HEK293 (cell line): ENCODE data around the gene FAM89A.

ENCODE experiments used
- CTCF ChIA-PET: fragments of 350-600 bp; formaldehyde crosslinking; extraction: SDS; loops from one replicate; lab custom pipeline; 2021; ENCODE audit warnings: antibody characterized with exemption; lab: Yijun Ruan, JAX
- POLR2A ChIA-PET: fragments of 300-600 bp; formaldehyde crosslinking; extraction: SDS; loops from one replicate; lab custom pipeline; 2020; ENCODE audit warnings: antibody characterized with exemption, inconsistent platforms; lab: Yijun Ruan, JAX
- H3K27ac ChIP-seq: fragments of 200-500 bp; sonication (Bioruptor generic); 2 replicates; pipeline ENCODE4 v1.5.1; 2014; ENCODE audit warnings: low read depth, low read length, control low read depth, inconsistent platforms; ENCODE audit errors: extremely low read depth
- H3K36me3 ChIP-seq, 2 experiments: fragments of 200-500 bp in 1 of 2; sonication (Bioruptor generic) in 1 of 2; 1 replicate in 1 of 2; 2 replicates in 1 of 2; pipeline ENCODE4 v1.5.1; 2014 to 2017; ENCODE audit warnings: inconsistent platforms in 2 of 2, low read length in 2 of 2; ENCODE audit not compliant: control insufficient read depth in 2 of 2, insufficient read depth in 1 of 2
- H3K4me1 ChIP-seq: fragments of 200-500 bp; sonication (Bioruptor generic); 2 replicates; pipeline ENCODE4 v1.5.1; 2014; ENCODE audit warnings: mild to moderate bottlenecking, low read length, inconsistent platforms; ENCODE audit not compliant: control insufficient read depth, insufficient read depth
- H3K4me3 ChIP-seq: 2 replicates; pipeline ENCODE4 v1.5.1; 2011; ENCODE audit warnings: low read depth, mild to moderate bottlenecking, control low read depth, low read length, moderate library complexity
- H3K9me3 ChIP-seq: fragments of 200-500 bp; sonication (Bioruptor generic); 2 replicates; pipeline ENCODE4 v1.5.1; 2014; ENCODE audit warnings: low read depth, low read length, inconsistent platforms; ENCODE audit not compliant: control insufficient read depth, insufficient read depth
- GLIS2 ChIP-seq: fragments of 450-650 bp; formaldehyde crosslinking; IDR thresholded peaks from 2 replicates; pipeline ENCODE4 v1.5.1; 2016; ENCODE audit warnings: missing biosample characterization, missing genetic modification characterization
- KLF7 ChIP-seq: fragments of 450-650 bp; formaldehyde crosslinking; IDR thresholded peaks from 2 replicates; pipeline ENCODE4 v1.5.1; 2016; ENCODE audit warnings: missing biosample characterization, missing genetic modification characterization, borderline replicate concordance
- REPIN1 ChIP-seq: fragments of 450-650 bp; formaldehyde crosslinking; IDR thresholded peaks from 2 replicates; pipeline ENCODE4 v1.5.1; 2017; ENCODE audit warnings: missing biosample characterization, missing genetic modification characterization, low read depth
- SALL2 ChIP-seq: fragments of 450-650 bp; formaldehyde crosslinking; IDR thresholded peaks from 2 replicates; pipeline ENCODE4 v1.5.0; 2017; ENCODE audit warnings: missing biosample characterization, mild to moderate bottlenecking, missing genetic modification characterization, borderline replicate concordance
- SCRT2 ChIP-seq: fragments of 450-650 bp; formaldehyde crosslinking; IDR thresholded peaks from 2 replicates; pipeline ENCODE4 v1.5.1; 2016; ENCODE audit warnings: missing biosample characterization, missing genetic modification characterization
- SETDB1 ChIP-seq: IDR thresholded peaks from one replicate; pipeline ENCODE4 v1.6.1; 2017; ENCODE audit warnings: mild to moderate bottlenecking, low read length, moderate library complexity, mixed read lengths; ENCODE audit not compliant: insufficient read length
- ZNF324 ChIP-seq: fragments of 450-650 bp; formaldehyde crosslinking; IDR thresholded peaks from 2 replicates; pipeline ENCODE4 v1.5.1; 2016; ENCODE audit warnings: missing biosample characterization, missing genetic modification characterization
- ZNF350 ChIP-seq: fragments of 450-650 bp; formaldehyde crosslinking; IDR thresholded peaks from 2 replicates; pipeline ENCODE4 v1.5.0; 2017; ENCODE audit warnings: missing biosample characterization, mild to moderate bottlenecking, missing genetic modification characterization
- ZNF510 ChIP-seq: fragments of 450-650 bp; formaldehyde crosslinking; IDR thresholded peaks from 2 replicates; pipeline ENCODE4 v1.5.1; 2018; ENCODE audit warnings: mild to moderate bottlenecking, missing genetic modification characterization, missing biosample characterization; ENCODE audit not compliant: insufficient replicate concordance
- ZNF555 ChIP-seq: fragments of 450-650 bp; formaldehyde crosslinking; conservative IDR thresholded peaks from 2 replicates; pipeline ENCODE4 v1.5.1; 2017; ENCODE audit warnings: missing biosample characterization, mild to moderate bottlenecking, missing genetic modification characterization, inconsistent platforms
- ZNF571 ChIP-seq: fragments of 450-650 bp; formaldehyde crosslinking; IDR thresholded peaks from 2 replicates; pipeline ENCODE4 v1.5.0; 2017; ENCODE audit warnings: missing biosample characterization, missing genetic modification characterization
- ZNF785 ChIP-seq: fragments of 450-650 bp; formaldehyde crosslinking; IDR thresholded peaks from 2 replicates; pipeline ENCODE4 v1.5.1; 2016; ENCODE audit warnings: missing biosample characterization, missing genetic modification characterization
- ZNF830 ChIP-seq: fragments of 450-650 bp; IDR thresholded peaks from 2 replicates; pipeline ENCODE4 v1.5.0; 2018; ENCODE audit warnings: missing biosample characterization, missing genetic modification characterization, low read depth, mild to moderate bottlenecking, moderate library complexity
- ZNF837 ChIP-seq: fragments of 450-650 bp; formaldehyde crosslinking; IDR thresholded peaks from 2 replicates; pipeline ENCODE4 v1.5.1; 2016; ENCODE audit warnings: missing biosample characterization, missing genetic modification characterization
- ZNF843 ChIP-seq: fragments of 450-650 bp; formaldehyde crosslinking; IDR thresholded peaks from 2 replicates; pipeline ENCODE4 v1.5.1; 2016; ENCODE audit warnings: missing biosample characterization, missing genetic modification characterization
- ZXDB ChIP-seq: fragments of 450-650 bp; formaldehyde crosslinking; IDR thresholded peaks from 2 replicates; pipeline ENCODE4 v1.5.1; 2016; ENCODE audit warnings: missing biosample characterization, missing genetic modification characterization
- TF ChIP-seq, protein P1 (sequence below): fragments of 450-650 bp; formaldehyde crosslinking; IDR thresholded peaks from 2 replicates; pipeline ENCODE4 v1.5.1; 2017; ENCODE audit warnings: missing biosample characterization, missing genetic modification characterization
- TF ChIP-seq, protein P2 (sequence below): fragments of 450-650 bp; formaldehyde crosslinking; conservative IDR thresholded peaks from 2 replicates; pipeline ENCODE4 v1.5.1; 2016; ENCODE audit warnings: low read depth, missing biosample characterization, missing genetic modification characterization

FAM89A gene

DNA sequence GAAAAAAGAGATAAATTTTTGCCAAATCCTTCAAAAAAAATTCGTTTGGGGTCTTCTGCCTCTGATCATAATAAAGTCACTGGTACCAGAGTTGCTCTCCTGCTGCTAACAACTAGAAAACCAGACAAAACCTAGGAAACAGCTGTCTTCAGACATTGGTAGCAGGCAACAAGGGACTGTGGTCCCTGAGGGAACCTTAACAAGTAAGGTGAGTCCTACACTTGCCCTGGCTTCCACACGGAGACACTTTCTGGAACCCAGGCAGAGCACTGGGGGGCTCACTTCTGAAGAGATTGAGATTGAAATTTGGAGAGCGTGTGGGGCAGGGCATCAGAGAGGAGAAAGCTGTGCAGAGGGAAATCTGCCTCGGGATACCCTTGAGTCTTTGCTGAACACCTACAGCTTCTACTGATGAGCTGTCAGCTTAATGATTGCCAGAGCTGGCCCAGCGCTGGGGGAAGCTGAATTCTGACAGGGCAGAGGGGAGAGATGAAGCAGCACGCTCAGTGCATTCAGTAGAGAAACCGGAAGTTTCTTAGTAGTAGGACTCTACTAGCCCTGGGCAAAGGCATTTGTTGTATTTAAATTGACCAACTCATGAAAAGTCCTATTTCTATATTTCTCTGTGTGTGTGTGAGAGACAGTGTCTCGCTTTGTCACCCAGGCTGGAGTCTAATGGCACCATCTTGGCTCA lies 18.5 kb upstream of the FAM89A start (continued):
- TF ChIP-seq, protein P1, sequence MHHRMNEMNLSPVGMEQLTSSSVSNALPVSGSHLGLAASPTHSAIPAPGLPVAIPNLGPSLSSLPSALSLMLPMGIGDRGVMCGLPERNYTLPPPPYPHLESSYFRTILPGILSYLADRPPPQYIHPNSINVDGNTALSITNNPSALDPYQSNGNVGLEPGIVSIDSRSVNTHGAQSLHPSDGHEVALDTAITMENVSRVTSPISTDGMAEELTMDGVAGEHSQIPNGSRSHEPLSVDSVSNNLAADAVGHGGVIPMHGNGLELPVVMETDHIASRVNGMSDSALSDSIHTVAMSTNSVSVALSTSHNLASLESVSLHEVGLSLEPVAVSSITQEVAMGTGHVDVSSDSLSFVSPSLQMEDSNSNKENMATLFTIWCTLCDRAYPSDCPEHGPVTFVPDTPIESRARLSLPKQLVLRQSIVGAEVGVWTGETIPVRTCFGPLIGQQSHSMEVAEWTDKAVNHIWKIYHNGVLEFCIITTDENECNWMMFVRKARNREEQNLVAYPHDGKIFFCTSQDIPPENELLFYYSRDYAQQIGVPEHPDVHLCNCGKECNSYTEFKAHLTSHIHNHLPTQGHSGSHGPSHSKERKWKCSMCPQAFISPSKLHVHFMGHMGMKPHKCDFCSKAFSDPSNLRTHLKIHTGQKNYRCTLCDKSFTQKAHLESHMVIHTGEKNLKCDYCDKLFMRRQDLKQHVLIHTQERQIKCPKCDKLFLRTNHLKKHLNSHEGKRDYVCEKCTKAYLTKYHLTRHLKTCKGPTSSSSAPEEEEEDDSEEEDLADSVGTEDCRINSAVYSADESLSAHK: no peak

DNA sequence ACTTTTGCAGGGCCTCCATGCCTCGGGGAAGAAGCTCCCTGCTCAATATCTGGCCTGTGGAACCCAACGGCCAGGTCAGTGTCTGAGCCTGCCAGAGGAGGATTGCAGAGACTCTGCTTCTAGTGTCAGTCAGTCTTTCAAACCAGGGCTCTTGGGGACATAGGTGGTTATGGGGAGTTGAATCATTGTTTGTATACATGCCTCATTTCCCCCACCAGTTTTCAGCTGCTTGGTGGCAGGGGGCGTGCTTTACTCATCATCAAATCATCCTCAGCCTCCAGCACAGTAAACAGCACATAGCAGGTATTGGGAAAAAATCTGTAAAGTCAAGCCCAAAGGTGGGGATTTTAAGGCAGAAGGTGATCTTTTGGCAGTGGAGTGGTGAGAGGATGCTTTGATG lies 17.4 kb upstream of the FAM89A start:
- CTCF ChIA-PET: no interaction called here
- Histone ChIP-seq H3K27ac (no peak overlapping the region), H3K4me3 (no peak overlapping the region), H3K4me1 (peaks cover 6% of the 10 kb centered on the region; the same call in 1 of the 2 replicates), H3K36me3 (no peaks in the 10 kb centered on the region), H3K9me3 (no peaks in the 10 kb centered on the region)
- TF ChIP-seq GLIS2 (tag by site-specific recombination) (no peak), KLF7 (tag by site-specific recombination) (no peak), REPIN1 (no peak), ZNF350 (tag by site-specific recombination) (no peak), ZNF830 (tag by site-specific recombination) (no peak), ZXDB (tag by site-specific recombination) (no peak)
- TF ChIP-seq, protein P2, sequence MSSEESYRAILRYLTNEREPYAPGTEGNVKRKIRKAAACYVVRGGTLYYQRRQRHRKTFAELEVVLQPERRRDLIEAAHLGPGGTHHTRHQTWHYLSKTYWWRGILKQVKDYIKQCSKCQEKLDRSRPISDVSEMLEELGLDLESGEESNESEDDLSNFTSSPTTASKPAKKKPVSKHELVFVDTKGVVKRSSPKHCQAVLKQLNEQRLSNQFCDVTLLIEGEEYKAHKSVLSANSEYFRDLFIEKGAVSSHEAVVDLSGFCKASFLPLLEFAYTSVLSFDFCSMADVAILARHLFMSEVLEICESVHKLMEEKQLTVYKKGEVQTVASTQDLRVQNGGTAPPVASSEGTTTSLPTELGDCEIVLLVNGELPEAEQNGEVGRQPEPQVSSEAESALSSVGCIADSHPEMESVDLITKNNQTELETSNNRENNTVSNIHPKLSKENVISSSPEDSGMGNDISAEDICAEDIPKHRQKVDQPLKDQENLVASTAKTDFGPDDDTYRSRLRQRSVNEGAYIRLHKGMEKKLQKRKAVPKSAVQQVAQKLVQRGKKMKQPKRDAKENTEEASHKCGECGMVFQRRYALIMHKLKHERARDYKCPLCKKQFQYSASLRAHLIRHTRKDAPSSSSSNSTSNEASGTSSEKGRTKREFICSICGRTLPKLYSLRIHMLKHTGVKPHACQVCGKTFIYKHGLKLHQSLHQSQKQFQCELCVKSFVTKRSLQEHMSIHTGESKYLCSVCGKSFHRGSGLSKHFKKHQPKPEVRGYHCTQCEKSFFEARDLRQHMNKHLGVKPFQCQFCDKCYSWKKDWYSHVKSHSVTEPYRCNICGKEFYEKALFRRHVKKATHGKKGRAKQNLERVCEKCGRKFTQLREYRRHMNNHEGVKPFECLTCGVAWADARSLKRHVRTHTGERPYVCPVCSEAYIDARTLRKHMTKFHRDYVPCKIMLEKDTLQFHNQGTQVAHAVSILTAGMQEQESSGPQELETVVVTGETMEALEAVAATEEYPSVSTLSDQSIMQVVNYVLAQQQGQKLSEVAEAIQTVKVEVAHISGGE (tag by site-specific recombination): no peak
- POLR2A ChIA-PET: no interaction called here

DNA sequence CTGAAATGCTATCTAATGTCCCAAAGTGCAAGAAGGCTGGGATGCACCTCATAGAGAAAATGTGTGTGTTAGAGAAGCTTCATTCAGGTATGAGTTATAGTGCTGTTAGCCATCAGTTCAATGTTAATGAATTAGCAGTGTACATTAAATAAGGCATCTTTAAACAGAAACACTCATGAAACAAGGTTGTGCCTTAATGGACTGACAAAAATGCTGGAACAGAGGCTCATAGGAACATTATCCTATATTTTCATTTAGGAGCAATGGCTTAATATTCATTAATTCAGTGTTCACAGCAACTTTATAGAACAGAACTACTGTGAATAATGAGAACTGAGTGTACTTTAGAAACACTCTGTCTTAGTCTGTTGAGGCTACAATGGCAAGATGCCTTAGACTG lies 15.2 kb upstream of the FAM89A start:
- Histone ChIP-seq H3K36me3 (no peaks in the 10 kb centered on the region), H3K4me1 (peaks cover 6% of the 10 kb centered on the region; the same call in 1 of the 2 replicates), H3K4me3 (no peak overlapping the region), H3K9me3 (no peaks in the 10 kb centered on the region), H3K27ac (no peak overlapping the region)
- ChIA-PET POLR2A (no interaction called here), CTCF (no interaction called here)
- TF ChIP-seq ZNF510 (tag by site-specific recombination): no peak
- no peak for TF ChIP-seq ZNF571 (tag by site-specific recombination)
- TF ChIP-seq SETDB1: peak; percentile 75
- no peak for TF ChIP-seq ZNF324 (tag by site-specific recombination)
- no peak for TF ChIP-seq ZNF837 (tag by site-specific recombination)
- no peak for TF ChIP-seq ZNF785 (tag by site-specific recombination)
- TF ChIP-seq SCRT2 (tag by site-specific recombination): no peak
- peak; percentile 80 for TF ChIP-seq ZNF555 (tag by site-specific recombination)
- no peak for TF ChIP-seq ZNF843
- TF ChIP-seq SALL2 (tag by site-specific recombination): no peak
- TF ChIP-seq, protein P1: no peak
